Dermis blood vessel endothelial cell (primary cell): Measurements from ENCODE around the gene STUB1. TPM values are rescaled to one million over a fixed set of nuclear protein-coding genes. Genes with fewer than 3 reads are reported as not detected.

Source experiments
- DNase-seq: peaks from one replicate; pipeline ENCODE4 v3.0.0; 2010
- total RNA-seq: library from RNA; depleted of rRNA; stranded (reverse); fragments of >200 nt; gene quantifications from 2 replicates; pipeline ENCODE4 v1.2.3, GENCODE V29; 2014

STUB1 gene
- total RNA-seq, 1 donor from 2014 or later, result 94.1 TPM

DNA sequence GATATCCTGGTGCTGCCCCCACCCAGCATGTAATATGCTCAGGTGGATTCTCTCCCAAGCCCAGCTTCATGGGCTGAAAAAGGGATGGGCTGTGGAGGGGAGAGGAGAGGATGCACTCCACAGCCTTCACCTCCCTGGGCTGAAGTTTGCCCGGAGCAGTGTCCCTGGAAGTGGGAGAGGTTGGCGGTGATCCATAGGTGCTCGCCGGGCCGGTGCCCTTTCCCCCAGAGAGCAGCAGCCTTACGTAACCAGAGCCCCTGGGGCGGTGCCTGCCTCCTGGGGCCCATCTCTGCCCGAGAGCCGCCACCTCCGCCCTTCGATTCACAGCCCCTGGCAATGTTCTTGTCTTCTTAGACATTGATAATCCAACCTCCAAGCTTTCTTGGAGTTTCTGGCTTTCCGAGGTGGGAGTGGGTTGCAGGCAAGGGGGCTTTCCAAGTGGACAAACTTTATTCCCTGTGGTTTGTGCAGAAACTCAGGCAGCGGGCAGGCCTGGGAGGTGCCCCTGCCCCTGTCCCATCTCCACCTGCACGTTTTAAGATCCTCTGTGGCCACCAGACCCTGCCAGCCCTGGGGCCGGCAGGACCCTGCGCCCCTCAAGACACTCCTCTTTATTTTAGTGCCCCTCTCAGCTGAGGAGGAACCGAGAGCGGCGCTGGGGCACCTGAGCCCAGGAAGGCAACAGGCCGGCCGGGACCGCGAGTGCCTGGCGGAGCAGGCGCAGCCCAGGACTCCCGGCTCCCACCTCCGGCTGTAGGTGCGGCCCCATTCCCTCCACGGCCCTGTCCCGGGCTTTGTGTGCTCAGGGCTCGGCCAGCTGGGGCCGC is 34.1 kb upstream of the STUB1 start:
- DNase-seq, result no peak

DNA sequence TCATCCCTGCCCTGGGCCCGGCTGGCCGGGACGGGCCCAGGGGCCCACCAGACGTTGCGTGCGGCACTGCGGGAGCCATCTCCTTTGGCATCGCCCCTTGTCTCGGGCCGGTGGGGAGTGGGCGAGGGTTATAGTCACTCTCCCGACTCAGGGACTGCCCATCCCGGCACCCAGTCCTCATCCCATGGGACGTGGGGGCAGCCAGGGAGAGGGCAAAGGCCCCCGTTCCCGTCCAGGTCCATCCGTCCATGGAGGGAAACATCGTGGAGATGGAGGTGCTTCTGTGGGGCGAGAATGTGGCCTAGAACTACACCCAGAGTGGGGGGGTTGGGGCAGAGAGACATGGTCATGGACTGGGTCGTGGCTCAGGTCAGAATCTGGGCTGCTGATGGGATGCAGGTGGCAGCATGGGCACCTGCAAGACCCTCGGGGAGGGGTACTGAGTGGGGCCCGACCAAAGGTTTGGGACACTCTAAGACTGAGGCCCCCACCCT is 33.5 kb upstream of the STUB1 start:
- DNase-seq, result no peak

DNA sequence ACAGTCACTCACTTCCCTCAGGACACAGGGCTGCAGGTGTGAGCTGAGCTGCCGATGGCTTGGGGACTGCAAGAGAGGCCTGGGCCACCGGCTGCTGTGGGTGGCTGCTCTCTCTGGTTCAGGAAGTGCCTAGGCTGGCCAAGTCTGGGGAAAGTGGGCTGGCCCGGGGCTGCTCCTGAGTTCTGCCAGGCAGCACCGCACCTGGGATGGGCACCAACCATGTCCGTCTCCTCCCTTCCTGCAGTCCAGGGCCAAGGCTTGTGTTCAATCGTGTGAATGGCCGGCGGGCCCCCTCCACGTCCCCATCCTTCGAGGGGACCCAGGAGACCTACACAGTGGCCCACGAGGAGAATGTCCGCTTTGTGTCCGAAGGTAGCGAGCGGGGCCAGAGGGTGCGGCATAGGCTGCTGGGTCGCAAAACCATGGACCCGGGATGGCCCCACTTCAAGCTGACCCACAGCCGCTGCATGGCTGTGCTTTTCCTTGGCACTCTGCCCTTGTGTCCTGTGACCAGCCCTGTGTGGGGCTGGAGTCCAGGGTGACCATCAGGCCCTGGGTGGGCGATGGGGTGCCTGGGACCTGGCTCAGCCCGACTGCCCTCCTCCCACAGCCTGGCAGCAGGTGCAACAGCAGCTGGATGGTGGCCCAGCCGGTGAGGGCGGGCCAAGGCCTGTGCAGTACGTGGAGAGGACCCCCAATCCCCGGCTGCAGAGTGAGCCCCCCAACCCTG is 32.9 kb upstream of the STUB1 start:
- DNase-seq, result no peak

DNA sequence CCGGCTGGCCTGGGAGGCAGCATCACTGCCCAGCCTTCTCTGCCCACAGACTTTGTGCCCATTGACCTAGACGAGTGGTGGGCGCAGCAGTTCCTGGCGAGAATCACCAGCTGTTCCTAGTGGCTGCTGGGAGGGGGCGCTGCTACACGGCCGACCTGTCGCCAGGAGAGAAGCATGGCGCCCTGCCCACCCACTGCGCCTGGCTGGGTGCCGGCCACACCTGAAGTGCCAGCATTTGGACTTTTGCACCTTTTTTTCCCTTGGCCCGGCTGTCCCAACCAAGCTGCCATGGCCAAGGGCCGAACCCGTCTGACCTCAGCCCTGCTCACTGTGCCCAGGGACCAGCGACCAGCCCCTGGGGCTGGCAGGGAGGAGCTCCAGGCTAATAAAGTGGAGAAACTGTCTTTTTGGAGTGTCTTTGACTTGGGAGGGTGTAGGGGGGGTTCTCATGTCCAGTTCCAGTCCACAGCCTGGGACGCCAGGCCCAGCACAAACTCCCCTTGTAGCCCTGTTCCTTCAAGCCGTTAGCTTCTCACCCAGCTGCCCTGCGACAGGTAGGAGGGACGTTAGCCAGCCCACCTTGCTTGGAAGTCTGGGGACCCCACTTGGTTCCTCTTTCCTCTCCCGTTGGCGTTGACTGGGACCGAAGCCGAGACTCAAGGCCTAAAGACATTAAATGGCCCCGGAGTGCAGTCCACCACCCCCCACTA is 32.0 kb upstream of the STUB1 start:
- peak; percentile 49 for DNase-seq

DNA sequence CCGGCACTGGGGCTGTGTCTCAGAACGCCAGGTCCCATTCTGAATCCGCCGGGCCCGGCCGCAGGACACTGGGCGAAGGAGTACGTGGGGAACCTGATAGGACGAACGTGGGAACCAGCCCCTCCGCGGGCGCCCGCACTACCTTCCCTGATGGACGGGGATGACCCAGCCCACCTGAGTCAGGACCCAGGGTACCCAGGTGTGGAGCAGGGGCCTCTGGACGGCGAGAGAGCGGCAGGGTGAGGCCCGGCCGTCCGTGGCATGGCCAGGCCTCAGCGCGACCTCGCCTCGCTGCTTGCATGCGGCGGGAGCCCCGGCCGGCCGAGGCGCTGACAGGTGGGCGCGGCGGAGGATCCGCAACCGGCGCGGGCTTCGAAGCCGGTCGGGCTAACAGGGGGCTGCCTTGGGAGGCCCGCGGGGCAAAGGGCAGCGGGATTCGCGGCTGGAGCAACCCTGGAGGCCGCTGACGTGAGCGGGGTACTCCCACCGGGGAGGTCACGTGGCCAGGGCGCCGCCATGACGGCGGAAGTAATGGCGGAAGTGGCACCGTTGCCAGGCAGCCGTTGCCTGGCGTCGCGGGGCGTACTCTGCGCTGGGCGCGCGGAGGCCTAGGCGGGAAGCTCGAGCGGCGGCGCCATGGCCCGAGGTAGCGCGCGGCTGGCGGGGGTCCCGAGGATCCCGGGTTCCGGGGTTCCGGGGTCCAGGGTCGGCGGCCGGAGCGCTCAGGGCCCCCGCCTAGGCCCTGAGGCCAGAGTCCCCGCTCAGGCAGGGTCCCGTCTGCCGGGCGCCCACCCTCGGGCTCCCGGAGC is 31.2 kb upstream of the STUB1 start, which contains the start of gene WDR90:
Gene WDR90 (plus strand): TSS at position 585 of the 809 bp plus-strand sequence. CDS start 52 bp downstream, at position 637.
- peak; percentile 93 for DNase-seq

DNA sequence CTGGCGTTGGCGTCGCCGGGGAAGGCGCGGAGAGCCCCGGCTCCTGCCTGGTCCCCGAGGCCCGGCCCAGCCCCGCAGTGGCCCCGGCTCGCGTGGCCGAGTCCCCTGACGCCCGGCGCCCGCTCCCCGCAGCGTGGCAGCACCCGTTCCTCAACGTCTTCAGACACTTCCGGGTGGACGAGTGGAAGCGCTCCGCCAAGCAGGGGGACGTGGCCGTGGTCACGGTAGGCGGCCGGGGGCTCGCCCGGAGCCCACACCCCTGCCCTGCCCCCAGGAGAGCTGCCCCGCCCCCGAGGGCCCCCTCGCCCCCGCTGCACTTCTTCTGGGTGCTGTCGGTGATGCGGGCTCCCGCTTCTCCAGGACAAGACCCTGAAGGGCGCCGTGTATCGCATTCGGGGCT is 30.6 kb upstream of the STUB1 start:
- no peak for DNase-seq

DNA sequence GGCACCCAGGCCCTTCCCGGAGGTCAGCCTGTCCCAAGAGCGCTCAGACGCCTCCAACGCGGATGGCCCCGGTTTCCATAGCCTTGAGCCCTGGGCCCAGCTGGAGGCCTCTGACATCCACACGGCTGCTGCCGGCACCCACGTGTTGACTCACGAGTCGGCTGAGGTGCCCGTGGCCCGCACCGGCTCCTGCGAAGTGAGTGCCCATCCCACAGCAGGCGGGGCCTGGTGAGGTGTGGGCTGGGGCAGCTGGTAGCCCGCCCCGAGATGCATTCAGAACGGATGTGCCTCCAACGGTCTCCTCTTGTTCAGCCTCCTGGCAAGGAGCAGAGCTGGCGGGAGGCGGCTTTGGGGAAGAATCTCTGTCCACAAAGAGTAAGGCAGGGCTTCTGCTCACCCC is 28.4 kb upstream of the STUB1 start:
- no peak for DNase-seq

DNA sequence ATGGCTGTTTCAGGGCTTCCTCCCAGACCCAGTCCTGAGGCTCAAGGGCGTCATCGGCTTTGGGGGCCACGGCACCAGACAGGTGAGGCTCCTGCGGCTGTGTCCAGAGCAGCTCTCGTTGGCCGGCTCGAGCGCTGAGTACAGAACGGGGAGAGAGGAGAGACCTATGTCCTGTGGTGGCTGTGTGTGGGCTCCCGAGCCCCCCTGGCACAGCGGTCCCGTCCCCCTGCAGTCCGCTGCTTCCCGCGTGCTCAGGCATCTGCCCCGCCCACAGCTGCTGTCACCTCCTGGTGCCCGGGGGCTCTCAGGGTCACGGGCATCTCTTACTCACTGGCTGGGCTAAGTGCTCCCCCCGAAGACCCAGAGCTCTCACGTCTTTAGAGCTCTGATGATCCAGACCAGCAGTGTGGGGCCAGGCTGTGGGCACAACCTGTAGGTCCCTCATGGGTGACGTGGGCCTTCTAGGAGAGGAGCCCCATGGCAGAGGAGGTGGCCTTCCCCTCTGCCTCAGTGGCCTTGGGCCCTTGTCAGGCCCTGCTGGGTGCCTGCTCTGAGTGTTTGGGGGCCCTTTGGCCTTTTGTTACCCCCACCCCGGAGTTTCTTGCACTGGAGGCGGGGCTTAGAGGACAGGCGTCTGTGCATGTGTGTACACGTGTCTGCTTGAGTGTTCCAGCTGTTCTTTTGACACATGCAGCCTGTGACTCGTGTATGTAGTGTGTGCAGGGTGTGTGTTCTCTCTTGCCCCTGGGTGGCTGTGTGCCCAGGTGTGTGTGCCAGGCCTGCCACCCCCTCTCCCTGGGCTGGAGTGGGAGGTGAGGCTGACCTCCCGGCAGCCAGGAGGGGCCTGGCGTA is 27.5 kb upstream of the STUB1 start:
- no peak for DNase-seq

DNA sequence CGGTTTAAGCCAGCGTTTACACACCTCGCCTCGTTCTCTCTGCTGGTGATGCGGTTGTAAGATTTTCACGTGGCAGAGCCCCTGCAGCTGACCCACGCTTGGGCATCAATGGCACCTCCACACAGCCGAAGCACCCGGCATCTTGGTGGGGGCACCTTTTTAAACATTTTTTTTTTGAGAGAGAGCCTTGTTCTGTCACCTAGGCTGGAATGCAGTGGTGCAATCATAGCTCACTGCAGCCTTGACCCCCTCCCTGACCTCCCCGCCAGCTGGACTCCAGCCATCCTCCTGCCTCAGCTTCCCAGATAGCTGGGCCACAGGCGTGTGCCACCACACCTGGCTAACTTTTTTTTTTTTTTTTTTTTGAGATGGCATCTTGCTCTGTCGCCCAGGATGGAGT is 26.2 kb upstream of the STUB1 start:
- no peak for DNase-seq

DNA sequence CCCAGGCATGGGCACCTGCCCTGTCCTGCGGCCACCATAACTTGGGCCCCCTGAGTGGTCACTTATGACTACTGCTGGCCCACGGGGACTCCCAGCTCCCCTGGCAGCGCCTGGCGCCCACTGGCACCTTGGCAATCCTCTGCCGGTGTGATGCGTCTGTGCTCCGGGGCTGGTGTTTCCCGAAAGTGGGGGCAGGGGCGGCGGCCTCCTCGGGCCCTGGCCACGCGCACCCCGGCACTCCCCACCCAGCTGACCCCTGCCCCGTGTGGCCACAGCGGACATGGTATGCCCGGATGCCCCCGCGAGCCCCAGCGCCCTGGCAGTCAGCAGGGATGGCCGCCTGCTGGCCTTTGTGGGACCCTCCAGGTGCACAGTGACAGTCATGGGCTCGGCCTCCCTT is 22.7 kb upstream of the STUB1 start:
- DNase-seq, result no peak

DNA sequence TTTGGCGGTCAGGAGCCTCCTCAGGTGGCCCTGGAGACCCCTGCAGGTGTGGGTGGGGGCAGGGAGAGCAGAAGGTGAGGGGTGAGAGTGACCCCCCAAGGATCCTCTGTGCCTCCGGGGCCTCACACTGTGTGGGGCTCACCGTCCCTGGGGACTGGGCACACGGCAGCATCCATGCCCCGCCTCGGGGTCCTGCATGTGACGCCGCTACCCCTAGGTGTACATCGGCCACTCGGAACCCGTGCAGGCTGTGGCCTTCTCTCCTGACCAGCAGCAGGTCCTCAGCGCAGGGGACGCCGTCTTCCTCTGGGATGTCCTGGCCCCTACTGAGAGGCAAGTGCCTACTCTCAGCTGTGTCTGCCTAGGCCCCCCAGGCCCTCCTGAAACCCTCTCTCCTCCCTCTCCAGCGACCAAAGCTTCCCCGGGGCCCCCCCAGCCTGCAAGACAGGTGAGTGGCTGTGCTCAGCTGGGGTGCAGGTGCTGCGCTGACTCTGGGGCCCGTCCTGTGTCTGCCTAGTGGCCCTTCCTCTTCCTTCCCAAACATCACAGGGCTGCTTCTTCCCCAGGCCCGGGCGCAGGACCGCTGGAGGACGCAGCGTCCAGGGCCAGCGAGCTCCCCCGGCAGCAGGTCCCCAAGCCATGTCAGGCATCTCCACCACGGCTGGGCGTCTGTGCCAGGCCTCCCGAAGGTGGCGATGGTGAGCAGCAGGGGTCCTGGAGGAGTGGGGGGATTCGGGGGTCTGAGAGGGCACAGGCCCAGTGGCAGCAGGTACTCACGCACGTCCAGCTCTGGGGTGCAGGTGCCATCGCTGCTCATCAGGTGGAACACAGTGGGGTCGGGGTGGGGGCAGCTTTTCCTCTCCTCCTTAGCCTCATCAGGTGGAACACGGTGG is 21.3 kb upstream of the STUB1 start:
- no peak for DNase-seq

DNA sequence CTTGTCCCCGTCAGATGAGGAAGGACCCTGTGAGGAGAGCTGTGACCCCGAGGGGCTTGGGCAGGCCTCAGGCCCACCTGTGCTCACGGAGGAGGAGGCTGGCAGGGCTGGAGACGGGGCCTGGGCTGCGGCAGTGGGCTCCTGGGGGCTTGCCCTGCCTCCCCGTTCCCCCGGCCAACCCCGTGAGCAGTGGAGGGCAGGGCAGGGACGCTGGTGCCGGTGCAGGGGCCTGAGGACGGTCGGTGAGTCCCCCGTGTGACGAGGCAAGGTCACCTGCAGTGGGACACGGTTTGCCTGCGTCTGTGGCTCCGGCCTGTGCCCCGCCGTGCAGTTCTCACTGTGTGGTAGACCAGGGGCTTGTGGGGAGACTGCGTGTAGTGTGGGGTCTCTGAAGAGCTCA is 20.6 kb upstream of the STUB1 start:
- DNase-seq, result no peak

DNA sequence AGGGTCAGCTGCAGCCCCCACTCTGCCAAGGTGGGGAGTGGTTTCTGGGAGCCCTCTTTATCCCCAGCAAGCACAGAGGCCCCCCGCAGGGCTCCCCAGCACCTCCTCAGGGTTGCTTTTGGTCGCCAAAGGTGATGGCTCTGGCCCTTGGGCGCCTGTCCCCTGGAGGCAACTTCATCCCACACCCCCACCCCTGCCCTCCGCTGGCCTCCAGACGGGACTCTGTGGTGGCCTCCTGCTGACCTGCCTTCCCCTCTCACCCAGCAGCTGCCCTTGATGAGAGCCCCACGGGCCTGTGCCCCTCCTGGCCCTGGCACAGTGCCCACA is 20.1 kb upstream of the STUB1 start:
- no peak for DNase-seq

DNA sequence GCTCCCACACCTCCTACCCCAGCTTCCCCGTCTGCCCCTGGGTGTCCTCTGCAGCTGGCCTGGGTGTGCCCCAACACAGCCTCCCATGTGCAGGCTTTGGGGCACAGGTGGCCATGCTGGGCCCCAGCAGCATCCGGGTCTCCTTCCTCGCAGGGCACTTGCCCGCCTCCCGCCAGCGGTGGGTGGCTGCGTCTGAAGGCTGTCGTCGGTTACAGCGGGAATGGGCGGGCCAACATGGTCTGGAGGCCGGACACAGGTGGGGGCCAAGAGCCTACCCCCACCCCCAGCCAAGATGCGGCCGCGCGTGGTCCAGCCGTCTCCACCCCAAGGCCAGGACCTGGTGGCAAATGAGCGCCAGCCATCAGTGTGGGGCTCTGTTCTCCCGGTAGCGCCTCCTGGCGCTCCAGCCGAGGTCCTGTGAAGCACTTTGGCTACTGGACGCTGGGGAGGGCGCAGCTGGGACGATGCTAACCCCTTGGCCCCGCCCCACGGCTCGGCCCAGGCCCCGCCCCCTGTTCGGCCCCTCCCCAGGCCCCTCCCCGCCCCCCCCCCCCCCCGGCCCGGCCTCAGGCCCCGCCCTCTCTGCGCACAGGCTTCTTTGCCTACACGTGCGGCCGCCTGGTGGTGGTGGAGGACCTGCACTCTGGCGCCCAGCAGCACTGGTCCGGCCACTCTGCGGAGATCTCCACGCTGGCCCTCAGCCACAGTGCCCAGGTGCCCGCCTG is 19.6 kb upstream of the STUB1 start:
- peak; percentile 92 for DNase-seq

DNA sequence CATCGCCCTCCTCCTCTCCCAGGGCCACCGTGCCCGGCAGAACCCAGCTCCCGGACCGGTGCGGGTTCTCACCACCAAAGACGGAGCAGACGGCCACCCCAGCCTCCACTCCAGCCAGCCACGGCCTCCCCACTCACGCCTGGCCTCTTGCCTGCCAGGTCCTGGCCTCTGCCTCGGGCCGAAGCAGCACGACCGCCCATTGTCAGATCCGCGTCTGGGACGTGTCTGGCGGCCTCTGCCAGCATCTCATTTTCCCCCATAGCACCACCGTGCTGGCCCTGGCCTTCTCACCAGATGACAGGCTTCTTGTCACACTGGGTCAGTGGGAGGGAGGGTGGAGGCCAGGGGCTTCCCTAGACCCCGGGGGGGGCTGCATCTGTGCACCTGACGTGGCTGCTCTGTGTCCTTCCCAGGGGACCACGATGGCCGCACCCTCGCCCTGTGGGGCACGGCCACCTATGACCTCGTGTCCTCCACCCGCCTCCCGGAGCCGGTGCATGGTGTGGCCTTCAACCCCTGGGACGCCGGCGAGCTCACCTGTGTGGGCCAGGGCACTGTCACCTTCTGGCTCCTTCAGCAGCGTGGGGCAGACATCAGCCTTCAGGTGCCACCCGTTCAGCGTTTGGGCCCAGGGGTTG is 18.9 kb upstream of the STUB1 start:
- no peak for DNase-seq

DNA sequence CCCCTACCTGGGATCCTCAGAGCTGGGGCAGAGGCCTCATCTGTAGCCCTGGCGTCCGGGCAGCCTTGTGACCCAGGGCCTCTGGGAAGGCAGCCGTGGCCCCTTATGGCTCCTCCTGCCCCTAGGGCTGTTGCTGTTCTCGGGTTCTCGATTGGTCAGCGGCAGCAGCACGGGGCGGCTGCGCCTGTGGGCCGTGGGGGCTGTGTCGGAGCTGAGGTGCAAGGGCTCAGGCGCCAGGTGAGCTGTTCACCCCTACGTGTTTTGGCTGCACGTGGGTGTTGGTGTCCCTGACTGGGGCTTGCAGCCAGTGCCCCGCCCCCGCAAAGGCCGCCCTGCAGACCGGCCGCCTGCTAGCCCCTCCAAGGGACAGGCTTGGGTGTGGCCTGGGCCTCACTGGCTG is 18.1 kb upstream of the STUB1 start:
- no peak for DNase-seq

DNA sequence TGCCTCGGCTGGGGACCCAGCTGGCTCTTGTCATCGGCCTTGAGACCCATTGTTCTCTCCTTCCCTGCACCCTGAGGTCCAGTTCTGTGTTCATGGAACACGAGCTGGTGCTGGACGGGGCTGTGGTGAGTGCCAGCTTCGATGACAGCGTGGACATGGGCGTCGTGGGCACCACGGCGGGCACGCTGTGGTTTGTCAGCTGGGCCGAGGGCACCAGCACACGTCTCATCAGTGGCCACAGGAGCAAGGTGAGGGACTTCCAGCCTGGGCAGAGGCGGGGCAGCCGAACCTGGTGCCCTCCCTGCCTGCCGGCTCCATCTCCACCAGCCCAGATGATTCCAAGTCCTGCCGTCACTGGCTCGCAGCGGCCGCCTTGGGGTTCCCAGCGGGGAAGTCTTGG is 17.6 kb upstream of the STUB1 start:
- no peak for DNase-seq

DNA sequence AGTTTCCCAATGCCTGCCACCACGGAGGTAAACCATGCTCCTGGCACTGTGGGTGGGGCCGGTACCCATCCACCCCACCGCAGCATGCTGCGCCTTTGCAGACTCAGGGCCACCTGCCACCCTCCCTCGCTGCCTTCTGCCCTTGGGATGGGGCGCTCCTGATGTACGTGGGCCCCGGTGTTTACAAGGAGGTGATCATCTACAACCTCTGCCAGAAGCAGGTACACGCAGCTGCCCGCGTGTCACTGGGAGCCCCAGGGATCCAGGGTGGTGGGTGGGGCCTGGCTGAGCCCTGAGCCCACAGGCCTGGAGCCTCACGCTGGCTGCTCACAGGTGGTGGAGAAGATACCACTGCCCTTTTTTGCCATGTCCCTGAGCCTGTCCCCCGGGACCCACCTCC is 13.6 kb upstream of the STUB1 start:
- DNase-seq, result no peak

DNA sequence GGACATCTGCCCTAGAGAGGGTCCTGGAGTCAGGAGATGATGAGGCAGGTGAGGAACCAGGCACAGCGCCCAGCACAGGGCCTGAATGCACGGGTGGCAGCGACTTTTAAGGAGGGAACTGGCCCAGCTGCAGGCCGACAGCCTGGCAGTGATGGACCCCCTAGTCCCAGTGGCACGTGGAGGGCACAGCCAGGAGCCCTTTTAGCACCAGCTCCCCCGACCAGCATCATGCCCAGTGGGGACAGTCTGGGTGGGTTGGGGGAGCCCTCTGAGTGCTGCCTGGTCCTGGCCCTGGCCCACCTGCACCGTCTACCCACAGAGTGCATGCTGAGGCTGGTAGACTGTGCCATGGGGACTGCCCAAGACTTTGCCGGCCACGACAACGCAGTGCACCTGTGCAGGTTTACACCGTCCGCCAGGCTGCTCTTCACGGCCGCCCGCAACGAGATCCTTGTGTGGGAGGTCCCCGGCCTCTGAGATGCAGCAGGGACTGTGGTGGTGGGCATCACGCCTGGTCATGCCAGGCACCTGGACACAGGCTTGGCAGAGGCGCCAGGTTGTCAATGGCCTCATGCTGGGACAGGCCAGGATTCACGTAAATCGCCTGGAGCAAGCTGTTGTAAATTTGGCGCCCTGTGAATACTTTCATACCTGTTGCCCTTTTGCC is 13.0 kb upstream of the STUB1 start:
- DNase-seq, result no peak
